ENCODE data around the gene PRKACA.

GRCh38 chr19:14145381-14145780 lies 27.8 kb upstream of the PRKACA start:
- TF ChIP-seq POLR2A (IDR thresholded peaks at IDR 0.05) (no peak), CTCF (IDR thresholded peaks at IDR 0.05) (no peak)
